CD4-positive, alpha-beta T cell treated with Interleukin-17A for 4 hours (primary cell): ENCODE measurements around the gene SNTA1.
"Not testable (repeated sequence)": the region's sequence is repeated elsewhere in the genome, so short reads cannot be mapped to it uniquely, and the experiment has no call there.

ENCODE experiments used
- DNase-seq: peaks from one replicate; pipeline ENCODE4 v3.0.0-alpha.2; 2020; ENCODE audit warnings: mixed read lengths

The SNTA1 gene

GRCh38 chr20:33443512-33444239 lies at the start of gene SNTA1:
TSS of gene SNTA1 (minus strand) at chr20:33443763. CDS start at chr20:33443620, 143 bp downstream.
- DNase-seq: peak; percentile 96

DNA sequence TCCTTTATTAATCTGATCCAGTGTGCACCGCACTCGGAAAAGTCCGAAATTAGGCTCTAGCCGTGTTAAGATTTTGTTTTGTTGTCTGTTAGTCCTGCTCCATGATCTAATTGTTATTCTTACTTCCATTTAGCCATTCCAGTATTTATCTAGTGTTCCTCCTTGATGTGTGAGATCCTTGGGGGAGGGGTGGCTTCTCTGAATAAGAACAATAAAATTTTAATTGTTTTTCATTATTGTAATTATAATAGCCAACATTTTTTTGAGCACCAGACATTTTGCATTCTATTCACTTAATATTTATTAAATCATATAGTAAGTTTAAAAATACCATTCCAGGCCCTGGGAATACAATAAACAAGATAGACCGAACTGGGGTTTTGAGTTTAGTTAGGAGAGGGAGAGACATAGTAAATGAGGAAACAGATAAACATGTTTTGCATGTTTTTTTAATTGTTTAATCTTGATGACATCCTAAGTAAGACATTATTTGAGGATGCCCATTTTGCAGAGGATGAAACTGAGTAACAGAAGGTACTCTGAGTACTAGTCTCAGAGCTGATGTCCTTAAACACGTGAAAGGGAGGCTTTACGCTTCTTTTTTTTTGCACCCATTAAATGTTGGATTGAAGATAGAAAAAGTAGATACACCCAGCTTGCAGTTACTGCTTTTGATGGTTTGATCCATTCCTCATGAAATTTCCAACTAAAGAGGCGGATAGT lies 47.5 kb upstream of the SNTA1 start:
- DNase-seq: no peak

- DNase-seq: no peak
Observed at GRCh38 chr20:33490023-33490933, 46.7 kb upstream of the SNTA1 start, which contains the start of gene CBFA2T2. TSS of gene CBFA2T2 (plus strand) at chr20:33490096. CDS start at chr20:33490268, 172 bp downstream.

- DNase-seq: peak; percentile 100
Observed at GRCh38 chr20:33489495-33490022, 46.0 kb upstream of the SNTA1 start.

- not testable (repeated sequence) for DNase-seq
Observed at GRCh38 chr20:33488661-33489494, 45.3 kb upstream of the SNTA1 start.

DNA sequence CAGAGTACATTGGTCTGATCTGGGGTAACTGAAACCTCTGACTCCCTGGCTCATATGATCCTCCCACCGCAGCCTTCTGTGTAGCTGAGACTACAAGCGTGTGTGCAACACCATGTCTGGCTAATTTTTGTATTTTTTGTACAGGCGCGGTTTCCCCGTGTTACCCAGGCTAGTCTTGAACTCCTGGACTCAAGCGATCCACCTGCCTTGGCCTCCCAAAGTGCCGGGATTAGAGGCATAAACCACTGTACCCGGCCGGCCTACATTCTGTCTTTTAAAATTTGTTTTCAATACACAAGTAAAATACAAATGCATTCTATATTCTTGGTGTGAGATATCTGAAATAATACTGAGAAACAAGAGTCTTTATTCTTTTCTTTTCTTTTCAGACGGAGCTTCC lies 44.6 kb upstream of the SNTA1 start:
- no peak for DNase-seq

GRCh38 chr20:33483186-33483585 lies 39.6 kb upstream of the SNTA1 start:
- DNase-seq: not testable (repeated sequence)

- DNase-seq: no peak
Observed at GRCh38 chr20:33482581-33482980, 39.0 kb upstream of the SNTA1 start.

- DNase-seq: no peak
Observed at GRCh38 chr20:33481431-33481941, 37.9 kb upstream of the SNTA1 start.

DNA sequence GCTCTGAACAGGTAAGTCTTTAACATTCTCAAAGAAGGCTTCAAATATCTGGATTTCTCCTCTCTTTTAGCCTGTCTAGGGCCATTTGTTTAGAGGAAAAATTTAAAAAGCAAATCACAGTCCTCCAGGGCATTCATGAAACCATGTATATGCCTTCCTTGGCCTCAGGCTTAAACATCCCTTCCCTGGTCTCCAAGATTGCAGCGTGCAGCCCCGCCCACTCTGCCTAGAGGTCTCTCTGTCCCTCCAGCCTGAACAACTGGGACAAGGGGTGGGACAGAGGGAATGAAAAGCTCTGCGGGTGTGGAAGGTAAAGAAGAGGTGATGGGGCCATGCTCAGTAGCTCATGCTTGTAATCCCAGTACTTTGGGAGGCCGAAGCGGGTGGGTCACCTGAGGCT lies 36.5 kb upstream of the SNTA1 start:
- DNase-seq: no peak

DNA sequence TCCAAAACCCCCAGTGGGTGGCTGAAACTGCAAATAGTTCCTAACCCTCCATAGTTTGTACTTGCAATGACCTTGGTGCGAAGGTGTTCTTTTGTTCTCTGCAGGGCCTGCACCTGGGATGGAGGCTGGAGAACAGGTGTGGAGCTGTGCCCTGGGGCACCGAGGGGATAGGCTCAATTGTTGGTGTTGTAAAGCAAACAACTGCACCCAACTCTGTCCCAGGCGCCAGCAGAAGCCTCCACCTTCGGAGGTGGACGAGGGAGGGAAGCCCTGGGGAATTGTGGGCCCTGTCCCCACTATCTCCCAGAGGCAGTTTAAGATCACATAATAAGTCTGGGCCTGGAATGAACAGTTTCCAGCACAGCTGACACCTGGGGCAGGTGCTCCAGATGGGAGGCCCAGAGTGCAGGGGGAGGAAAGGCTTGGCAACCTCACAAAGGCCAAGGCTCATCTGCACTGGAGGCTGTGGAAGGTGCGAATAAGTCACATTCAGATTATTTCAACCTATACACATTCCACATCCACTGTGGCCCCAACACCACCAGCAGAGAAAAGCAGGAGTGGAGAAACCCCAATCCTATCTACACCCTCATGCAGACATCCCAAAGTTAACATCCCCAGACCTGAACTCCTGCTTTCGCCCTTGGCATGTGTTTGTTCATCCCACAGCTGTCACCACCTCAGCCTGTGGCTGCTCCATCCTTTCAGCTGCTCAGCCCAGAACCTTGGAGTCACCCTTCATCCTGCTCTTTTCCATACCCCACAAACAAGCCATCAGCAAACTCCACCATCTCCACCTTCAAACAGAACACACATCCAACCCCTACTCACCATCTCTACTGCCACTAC lies 34.0 kb upstream of the SNTA1 start:
- no peak for DNase-seq

GRCh38 chr20:33475381-33476152 lies 32.0 kb upstream of the SNTA1 start:
- DNase-seq: no peak

GRCh38 chr20:33474963-33475362 lies 31.4 kb upstream of the SNTA1 start:
- DNase-seq: no peak

GRCh38 chr20:33474097-33474873 lies 30.7 kb upstream of the SNTA1 start:
- DNase-seq: no peak

DNA sequence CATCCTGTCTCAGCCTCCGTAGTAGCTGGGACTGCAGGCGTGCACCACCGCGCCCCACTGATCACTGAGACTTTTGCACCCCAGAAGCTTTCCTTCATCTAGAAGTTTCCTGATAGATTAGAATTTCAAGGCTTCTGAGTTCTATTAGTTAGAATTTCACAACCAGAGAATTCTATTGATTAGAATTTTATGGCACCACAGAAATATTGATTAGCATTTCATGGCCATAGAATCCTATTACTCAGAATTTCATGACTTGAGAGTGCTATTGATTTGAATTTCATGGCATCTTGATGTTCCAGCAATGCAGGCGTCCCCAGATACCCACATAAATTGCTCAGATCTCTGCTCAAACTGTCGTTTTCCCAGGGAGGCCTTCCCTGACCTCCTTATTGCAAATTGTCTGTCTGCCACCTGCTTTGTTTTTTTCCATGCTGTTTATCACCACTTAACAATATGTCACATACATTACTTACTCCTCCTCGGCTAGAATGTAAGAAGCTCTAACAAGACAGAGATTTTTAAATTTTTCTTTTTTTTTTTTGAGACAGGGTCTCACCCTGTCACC lies 29.4 kb upstream of the SNTA1 start:
- DNase-seq: no peak

DNA sequence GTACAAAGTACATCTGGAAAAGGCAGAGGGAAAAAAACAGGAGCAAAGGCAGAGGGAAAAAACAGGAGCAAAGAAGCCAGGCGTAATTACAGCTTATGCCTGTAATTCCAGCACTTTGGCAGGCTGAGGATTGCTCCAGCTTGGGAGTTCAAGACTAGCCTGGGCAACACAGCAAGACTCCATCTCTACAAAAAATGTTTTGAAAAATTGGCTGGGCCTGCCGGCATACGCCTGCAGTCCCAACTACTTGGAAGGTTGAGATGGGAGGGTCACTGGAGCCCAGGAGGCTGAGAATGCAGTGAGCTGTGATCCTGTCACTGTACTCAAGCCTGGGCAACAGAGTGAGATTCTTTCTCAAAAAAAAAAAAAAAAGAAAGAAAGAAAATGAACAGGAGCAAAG lies 27.3 kb upstream of the SNTA1 start:
- no peak for DNase-seq

DNA sequence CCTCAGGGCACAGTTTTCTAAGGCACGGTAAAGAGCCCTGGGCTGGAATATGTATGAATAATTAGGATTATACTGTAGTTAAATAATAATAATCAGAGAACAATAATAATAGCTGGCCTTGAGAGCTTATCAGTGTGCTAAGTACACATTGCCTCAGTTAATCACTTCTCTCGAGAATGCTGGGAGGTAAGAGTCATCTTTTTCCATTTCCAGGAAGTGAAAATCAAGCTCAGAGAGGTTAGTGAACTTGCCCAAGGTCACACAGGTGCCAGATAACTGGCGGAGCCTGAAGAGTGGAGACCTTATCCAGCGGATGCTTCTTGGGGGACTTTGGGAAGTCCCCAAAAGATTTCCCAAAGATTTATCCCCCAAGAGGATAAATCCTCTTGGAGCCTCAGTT lies 26.9 kb upstream of the SNTA1 start:
- no peak for DNase-seq

- DNase-seq: no peak
Observed at GRCh38 chr20:33466303-33466646, 22.7 kb upstream of the SNTA1 start.
